NCI-H2107 (cell line): ENCODE data around the gene CYSLTR2.
"Not testable (repeated sequence)": the region's sequence is repeated elsewhere in the genome, so short reads cannot be mapped to it uniquely, and the experiment has no call there.

Experiments used
- DNase-seq: peaks from one replicate; lab custom pipeline; 2025; lab: John Stamatoyannopoulos, UW

The CYSLTR2 gene

DNA sequence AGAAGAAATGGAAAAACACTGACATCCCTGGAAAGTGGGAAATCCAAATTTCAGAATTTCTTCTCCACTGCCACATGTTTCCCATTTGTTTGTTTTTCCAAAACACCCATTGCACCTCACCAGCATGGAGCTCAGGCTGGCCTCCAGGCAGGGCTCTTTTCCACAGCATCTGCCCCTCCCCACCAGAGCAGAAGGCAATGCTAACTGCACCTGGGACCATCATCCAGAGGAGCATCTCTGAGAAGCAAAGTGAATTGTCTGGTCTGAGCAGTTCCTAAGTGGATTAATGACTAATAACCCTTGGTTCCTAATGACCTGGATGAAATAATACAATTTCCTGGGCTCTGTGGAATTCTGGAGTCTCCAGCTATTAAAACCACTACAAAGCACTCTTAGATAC, 8.8 kb upstream of the CYSLTR2 start:
- no peak for DNase-seq

DNA sequence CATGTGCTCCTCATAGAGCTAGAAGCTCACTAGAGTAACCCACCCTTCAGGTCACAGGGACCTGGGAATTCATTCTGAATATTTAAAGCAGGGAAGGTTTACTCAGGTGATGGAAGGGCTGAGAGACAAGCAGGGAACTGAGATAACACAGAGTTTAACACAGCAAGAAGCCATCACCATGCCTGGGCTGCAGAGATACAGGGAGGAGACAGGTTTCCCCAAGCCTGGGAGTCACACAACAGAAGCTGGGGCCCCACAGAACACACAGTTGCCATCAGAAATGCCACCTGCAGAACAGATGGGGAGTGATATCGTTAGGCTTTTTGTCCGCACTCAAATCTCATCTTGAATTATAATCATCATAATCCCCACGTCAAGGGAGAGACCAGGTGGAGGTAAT, 7.9 kb upstream of the CYSLTR2 start:
- DNase-seq, result no peak

DNA sequence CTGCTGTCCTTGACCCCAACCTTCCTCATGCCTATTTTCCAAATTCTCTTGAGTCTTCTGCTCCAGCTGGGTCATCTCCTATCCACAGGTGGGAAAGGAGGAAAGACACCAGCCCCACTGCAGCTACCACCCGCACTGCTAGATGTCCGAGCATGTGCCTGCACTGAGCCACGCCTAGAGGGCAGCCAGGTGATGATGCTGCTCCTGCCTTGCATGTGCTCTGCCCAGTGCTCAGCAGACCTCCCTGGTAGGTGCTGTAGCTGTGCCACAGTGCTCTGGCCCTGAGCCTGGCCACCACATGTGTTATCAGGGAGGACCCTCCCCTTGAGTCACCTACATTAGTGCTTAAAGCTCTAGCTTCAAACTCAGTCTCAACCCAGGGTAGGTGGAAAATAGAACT, 6.9 kb upstream of the CYSLTR2 start:
- DNase-seq, result no peak

DNA sequence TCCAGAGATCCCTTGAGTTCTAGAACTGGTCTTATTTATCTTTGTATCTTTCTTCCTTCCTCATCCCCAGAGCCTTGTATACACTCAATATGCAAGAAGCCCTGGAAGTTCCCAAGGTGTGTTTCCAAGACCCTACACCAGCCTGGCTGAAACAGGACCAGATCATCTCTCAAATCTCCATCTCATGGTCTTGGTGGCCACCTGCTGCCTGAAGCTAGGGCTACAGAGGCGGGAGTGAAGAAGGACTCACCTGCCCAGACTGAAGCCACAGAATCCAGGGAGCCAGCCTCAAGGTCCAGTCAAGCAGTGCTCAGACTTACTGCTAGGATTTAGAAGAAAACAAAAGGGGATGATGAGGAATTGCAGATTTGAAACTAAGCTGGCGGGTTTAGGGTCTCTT, 6.1 kb upstream of the CYSLTR2 start:
- no peak for DNase-seq

DNA sequence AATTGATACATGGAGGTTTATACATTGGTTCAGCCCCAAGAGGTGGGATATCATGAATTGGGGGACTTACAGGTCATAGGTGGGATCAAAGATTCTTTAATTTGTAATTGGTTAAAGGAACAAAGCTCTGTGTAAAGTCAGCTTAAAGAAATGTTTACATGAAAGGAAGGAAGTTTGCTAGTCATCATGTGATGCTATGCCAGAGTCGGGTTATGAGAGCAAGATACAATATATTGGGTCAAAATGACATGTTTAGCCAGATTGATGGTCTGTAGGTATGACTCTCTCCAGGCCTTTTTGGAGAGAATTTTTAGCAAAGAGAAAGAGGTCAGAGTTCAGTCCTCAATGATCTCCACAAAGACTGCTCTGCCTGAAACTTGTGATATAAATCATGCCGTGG, 5.3 kb upstream of the CYSLTR2 start:
- no peak for DNase-seq

DNA sequence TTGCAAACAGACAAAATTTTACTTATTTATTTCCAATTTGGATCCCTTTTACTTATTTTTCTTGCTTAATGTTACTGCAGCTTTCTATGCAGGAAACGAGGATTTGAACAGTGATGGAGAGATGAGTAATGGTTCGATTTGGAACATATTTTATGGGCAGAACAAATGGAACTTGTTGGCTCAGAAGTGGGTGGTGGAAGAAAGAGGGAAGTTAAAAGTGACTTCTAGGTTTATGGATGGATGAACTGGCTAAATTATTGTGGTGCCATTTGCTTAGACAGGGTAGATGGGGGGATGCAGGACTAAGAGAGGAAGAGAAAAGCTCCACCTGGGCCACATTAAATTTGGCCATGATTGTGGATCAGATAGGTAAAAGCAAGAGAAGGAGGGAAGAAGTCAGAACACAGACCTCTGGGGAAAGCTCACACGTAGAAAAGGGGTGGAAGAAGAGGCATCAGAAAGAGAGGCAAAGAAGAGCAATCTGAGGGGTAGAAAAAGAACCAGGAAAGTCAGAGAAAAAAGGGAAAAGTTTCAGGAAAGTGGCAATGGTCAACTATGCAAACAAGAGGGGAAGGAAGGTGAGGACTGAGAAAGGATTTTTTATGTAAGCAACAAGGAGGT, 768 bp upstream of the CYSLTR2 start:
- no peak for DNase-seq

DNA sequence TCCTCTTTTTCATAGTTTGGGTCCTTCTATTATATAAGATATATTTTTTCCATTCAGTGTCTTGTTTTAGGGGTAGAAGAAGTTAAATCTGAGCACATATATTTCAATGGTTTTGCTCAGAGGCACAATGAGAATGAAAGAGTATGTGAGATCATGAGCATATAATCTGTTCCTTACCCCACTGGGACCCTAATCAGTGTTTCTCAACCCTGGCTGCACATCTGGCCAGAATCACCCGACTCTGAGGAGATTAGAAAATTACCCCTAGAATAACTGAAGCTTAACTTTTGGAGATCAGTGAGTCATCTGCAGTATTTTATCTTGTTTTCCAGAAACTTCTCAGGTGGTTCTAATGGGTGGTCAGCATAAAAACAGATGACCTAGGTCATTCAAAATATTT, 782 bp downstream of the CYSLTR2 start:
- no peak for DNase-seq

DNA sequence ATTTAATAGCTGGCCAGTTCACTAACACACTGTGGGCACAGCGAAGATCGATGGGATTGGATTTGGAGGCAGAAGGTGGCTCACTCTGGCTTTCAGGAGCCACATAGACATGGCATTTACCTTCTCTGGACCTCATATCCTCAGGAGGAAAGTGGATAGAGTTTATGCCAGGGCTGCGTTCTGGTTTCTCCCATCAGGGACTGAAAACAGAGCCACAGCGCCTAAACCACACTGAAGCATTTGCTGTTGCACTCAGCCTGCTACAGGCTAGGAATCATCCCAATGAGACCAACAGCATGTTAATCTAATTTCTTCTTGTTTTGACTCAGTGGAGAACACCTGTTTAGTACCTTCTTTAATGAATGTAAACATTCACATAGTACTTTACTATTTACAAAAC, 1.6 kb downstream of the CYSLTR2 start:
- DNase-seq, result no peak

DNA sequence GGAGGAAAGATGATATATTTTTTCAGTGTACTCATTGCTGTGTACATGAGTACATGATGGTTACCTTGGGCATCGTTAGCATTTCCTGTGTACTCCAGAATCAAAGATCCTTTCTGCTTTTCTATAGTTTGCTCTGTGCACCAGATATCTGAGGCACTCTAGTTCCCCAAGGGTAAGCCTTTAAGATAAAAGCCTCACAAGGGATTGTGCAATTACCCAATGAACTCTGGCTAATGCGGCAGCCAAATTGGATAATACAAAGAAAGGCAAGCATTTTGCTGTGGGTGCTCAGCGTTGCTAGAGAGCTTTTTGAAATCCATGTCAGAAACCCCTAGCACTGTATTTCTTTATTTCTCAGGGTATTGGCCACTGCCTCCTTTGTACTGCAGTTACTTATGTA, 2.9 kb downstream of the CYSLTR2 start:
- DNase-seq, result no peak

DNA sequence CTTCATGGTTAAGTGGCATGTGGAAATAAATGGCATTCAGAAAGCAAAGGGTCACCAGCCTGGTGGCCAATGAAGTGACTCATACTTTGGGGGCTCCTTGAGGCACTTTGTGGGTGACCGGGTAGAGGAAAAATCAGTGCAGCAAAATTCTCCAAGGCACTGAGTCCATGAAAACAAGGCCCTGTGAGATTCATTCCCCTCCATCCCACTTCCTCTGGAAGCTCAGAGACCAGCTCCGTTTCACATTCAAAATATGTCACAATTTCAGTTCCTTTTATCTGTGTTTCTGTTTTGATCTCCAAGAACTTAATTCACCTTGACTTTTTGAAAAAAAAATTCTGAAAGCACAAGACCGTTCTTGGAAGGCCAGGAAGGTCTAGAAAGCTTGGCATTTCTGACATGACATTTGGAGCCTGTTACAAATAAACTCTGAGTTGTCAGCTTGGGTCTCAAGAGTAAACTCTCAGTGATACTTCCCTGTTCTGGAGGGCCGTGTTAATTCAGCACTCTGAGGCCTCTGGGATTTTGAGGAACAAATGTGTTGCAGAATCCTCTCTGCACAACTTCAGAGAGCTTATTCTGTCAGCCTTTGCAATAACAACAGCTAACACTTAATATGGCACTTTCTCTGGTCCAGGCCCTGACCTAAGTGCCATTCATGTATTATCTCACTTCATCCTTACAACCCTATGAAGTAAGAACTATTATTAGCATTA, 6.8 kb downstream of the CYSLTR2 start:
- DNase-seq, result no peak

DNA sequence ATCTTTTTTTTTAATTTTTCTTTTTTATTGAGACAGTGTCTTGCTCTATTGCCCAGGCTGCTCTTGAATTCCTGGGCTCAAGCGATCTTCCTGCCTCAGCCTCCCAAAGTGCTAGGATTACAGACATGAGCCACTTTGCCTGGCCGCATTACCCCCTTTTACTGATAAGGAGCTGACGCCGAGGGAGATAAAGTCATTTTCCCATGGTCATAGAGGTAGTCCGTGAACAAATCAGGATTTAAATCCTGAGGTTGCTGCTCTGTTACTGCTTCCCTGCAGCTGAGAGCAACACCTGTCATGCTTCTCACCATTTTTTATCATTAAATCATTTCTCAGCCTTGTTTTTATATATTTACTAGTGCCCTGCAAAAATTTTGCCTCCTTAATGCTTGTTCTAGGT, 7.4 kb downstream of the CYSLTR2 start:
- no peak for DNase-seq

DNA sequence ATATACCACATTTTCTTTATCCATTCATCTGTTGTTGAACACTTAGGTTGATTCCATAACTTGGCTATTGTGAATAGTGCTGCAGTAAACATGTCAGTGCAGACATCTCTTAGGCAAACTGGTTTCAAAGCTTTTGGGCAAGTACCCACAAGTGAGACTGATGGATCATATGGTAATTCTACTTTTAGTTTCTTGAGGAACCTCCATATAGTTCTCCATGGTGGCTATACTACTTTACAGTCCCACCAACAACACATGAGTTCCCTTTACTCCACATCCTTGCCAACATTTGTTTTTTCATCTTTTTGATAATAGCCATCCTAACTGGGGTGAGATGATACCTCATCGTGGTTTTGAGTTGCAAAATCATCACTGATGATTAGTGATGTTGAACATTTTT, 8.5 kb downstream of the CYSLTR2 start:
- DNase-seq, result no peak

DNA sequence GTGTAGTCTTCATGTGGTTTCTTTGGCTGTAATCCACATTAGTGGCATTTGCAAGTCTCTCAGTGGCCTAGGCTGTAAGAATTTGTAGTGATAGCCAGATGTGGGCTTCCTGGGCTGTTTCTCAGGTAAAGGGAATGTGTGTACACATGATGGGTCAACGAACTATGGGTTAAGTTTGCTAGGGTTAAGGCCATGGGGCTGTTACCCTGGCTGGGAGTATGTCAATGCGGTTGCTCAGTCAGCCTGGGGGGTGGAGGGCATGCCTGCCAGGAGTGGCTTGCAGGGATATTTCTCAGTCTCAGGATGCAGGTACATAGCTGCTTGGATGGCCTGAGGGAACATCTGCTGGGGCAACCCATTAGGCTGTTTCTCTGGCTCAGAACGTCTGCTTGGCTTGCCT, 13.4 kb downstream of the CYSLTR2 start:
- no peak for DNase-seq

DNA sequence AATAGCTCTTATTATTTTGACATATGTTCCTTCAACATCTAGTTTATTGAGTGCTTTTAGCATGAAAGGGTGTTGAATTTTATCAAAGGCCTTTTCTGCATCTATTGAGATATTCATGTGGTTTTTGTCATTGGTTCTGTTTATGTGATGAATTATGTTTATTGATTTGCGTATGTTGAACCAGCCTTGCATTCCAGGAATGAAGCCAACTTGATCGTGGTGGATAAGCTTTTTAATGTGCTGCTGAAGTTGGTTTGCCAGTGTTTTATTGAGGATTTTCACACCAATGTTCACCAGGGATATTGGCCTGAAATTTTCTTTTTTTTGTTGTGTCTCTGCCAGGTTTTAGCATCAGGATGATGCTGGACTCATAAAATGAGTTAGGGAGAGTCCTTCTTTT, 17.7 kb downstream of the CYSLTR2 start:
- DNase-seq, result not testable (repeated sequence)

DNA sequence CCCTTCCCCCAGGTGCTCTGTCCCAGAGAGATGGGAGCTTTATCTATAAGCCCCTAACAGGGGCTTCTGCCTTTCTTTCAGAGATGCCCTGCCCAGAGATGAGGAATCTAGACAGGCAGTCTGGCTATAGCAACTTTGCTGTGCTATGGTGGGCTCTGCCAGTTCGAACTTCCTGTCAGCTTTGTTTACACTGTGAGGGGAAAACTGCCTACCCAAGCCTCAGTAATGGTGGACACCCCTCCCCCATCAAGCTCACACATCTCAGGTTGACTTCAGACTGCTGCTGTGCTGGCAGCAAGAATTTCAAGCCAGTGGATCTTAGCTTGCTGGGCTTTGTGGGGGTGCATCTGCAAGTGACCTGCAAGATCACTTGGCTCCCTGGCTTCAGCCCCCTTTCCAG, 21.5 kb downstream of the CYSLTR2 start:
- DNase-seq, result no peak

DNA sequence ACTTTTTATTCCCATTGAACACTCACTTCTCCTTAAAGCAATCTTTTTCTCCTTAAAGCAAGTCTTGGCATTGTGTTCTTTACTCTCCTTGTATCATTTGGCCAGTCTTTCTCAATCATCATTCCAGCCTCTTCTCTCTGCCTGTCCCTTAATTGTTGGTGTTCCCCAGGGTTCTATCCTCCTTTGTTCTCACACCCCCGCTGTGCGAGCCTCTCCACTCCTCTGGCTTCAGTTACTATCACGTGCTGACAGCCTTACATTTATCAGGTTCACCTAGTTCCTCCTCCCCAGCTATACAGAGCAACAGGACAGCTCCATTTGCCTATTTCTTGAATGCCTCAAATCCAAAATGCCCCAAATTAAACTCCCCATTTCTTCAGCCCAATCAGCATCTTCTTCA, 24.6 kb downstream of the CYSLTR2 start:
- no peak for DNase-seq

DNA sequence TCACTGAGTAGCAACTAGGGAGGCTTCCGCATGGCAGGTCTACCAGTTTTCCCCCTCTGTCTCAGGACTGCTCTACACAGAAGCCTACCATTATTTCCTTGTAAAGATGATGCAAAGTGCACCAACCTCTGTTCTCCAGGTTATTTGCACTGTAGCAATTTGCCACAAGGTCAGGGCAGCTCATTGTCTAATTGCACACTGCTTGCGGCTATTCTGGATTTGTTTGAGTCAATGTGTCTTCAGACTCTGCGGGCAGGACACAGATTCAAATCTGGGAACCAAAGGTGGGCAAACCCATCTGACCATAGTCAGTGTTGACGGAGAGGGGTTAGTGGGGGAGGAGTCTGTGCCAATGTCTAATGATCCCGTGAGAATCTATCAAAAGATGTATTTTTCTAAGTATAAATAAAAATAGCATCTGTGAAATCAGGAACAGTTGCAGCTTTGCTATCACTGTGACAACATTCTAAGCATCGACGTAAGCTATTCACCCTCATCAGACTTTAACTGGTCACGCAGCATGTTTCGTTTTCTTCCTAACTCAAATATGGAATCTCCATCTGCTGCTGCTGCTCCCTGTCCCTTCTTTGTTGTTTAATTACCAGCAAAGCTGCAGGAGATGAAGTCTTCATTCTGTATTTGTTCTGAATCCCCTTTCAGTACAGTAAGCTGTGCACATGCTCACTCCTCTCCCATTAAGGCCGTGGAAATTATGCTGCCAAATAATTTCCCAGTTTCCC, 26.4 kb downstream of the CYSLTR2 start:
- DNase-seq, result no peak

DNA sequence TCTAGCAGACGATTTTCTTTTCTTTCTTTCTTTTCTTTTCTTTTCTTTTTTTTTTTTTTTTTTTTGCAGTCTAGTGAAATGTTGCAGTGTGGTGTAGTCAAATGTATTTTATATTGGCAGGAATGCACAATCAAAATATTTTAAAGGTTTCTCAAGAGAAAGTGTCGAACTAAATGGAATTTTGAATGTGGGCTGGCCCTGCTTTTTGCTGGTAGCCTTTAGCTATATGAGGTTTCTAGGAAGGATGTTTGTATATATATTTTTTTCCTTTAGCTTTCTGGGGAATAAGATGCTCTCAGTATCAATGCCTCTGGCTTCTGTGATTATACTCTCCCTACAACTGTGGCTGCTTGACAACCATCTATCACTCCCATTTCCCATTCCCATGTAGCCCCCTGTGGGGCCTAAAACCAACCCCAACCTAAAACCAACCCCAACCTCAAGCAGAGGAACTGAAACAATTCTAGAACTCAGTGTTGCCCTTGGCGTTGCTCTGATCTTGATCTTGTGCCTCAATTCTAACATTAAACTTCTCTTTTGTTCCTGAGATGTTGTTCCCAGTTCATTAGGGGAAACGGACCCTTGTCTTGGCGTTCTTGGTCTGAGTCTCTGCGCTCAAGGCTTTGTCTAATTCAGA, 27.1 kb downstream of the CYSLTR2 start:
- no peak for DNase-seq

DNA sequence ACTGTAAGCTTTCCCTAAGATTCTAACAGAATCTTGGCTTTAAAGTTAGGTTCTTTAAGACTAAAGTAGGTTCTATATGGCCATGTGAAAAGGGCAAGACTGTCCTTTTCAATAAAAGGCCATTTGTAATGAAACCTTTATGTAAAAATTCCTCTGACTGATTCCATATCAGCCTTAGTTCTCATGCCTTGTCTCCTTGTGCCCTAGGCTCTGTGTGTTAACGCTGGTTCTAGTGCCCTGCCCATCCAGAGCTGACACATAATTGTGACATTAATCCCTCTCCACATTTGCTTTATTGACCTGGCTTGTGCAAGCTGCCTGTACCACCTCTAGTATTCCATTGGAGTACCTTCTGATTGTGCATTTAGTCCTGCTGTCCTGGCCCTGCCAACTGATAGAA, 28.2 kb downstream of the CYSLTR2 start:
- no peak for DNase-seq

DNA sequence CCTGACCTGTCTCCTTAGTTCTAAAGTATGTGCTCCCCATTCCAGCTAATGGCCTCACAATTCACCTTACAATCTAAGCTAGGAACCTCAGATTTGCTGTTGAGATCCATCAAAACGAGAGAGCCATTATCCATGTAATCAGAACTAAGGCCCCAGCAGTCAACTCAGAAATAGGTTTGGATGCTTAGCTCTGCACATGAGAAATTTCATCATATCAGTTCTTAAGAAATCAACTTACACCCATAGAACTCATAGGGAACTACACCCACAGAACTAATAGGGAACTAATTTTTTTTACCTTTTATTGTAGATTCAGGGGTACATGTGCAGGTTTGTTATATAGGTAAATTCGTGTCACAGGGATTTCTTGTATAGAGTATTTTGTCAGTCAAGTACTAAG, 28.7 kb downstream of the CYSLTR2 start:
- DNase-seq, result no peak

DNA sequence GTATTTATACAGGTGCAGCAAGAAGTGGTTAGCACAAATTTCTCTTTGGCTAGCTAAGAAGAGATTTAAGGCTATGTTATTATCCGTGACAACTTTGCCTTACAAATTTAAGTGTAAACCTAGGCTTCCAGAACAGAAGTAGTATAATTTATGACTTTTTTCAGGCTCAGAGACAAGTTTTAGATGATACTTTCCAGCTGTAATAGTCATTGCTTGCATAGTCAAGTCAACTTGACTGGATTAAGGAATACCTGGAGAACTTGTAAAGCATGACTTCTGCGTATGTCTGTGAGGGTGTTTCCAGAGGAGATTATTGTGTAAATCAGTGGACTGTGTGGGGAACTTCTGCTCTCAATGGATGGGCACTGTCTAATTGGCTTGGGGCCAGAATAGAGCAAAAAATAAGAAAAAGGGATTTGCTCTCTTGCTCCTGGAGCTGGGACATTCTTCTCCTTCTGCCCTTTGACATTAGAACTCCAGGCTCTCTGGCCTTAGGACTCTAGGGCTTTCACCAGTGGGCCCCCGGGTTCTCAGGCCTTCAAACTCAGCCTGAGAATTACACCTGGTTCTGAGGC, 33.0 kb downstream of the CYSLTR2 start:
- DNase-seq, result no peak

DNA sequence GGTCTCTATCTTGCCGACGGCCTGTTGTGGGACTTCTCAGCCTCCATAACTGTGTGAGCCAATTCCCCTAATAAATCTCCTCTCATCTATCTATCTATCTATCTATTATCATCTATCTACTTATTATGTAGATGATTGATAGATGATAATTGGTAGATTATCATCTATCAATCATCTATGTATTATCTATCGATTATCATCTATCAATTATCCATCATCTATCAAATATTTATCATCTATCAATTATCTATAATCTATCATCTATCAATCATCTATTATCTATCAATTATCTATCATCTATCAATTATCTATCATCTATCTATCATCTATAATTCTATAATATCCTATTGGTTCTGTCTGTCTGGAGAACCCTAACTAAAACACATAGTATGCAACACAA, 33.5 kb downstream of the CYSLTR2 start:
- DNase-seq, result no peak

DNA sequence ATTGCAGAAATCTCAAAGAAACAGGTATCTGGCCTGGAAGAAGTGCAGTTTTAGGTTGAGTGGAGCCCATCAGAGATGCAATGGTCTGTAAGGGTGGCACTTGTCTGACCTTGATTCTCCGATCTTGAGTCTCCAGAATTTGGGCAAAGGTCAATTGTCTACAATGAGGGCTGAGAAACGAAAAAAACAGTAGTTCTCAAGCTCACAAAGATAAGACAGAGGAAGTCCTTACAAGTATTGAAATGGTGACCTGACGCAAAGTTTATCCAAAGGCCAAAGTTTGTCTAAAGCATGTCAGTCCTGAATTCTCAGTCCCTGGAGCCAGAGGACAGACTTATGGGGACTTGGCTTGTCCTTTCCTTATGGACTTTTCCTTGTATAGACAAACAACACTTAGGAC, 40.3 kb downstream of the CYSLTR2 start:
- DNase-seq, result no peak
